Peyer's patch (tissue), 4 donors: ENCODE data around the gene C3orf22.

Experiments used
- CTCF ChIP-seq, 6 experiments: fragments of 450-650 bp in 4 of 6; fragments of 200-600 bp in 2 of 6; sonication (generic) in 1 of 6; IDR thresholded peaks; one replicate each; pipeline ENCODE4 v1.5.1; 2017 to 2019; ENCODE audit warnings: antibody characterized with exemption in 6 of 6, mild to moderate bottlenecking in 3 of 6, moderate library complexity in 1 of 6
- POLR2A ChIP-seq, 2 donors: fragments of 450-650 bp; IDR thresholded peaks; one replicate each; pipeline ENCODE4 v1.5.1; 2017; ENCODE audit warnings: antibody characterized with exemption in 2 of 2, mild to moderate bottlenecking in 2 of 2, moderate library complexity in 2 of 2

- no peak for TF ChIP-seq POLR2A (IDR thresholded peaks at IDR 0.05)
- no peak for TF ChIP-seq CTCF (IDR thresholded peaks at IDR 0.05)
These were observed 2.7 kb downstream of the C3orf22 start for GRCh38 chr3:126555795-126556636.
